GM19351 (cell line): ENCODE measurements around the gene SLC39A9.
"Not testable (repeated sequence)": the region's sequence is repeated elsewhere in the genome, so short reads cannot be mapped to it uniquely, and the experiment has no call there.

Experiments
- ATAC-seq: cut with Tn5 transposase; IDR thresholded peaks from one replicate; pipeline ENCODE4 v1.9.1; 2021; ENCODE audit warnings: mild to moderate bottlenecking, moderate library complexity; ENCODE audit not compliant: unreplicated experiment

SLC39A9 gene

GRCh38 chr14:69473946-69474345 is 75.5 kb downstream of the SLC39A9 start:
- no peak for ATAC-seq

- no peak for ATAC-seq
These were observed 76.8 kb downstream of the SLC39A9 start for GRCh38 chr14:69475194-69475818.

GRCh38 chr14:69476824-69477450 is 78.4 kb downstream of the SLC39A9 start:
- ATAC-seq: not testable (repeated sequence)

- ATAC-seq: not testable (repeated sequence)
These were observed 79.6 kb downstream of the SLC39A9 start for GRCh38 chr14:69478055-69478454.

- ATAC-seq: no peak
These were observed 81.2 kb downstream of the SLC39A9 start for GRCh38 chr14:69479696-69480095.

- no peak for ATAC-seq
These were observed 81.6 kb downstream of the SLC39A9 start for GRCh38 chr14:69480136-69480535.

GRCh38 chr14:69481815-69482568 is 83.5 kb downstream of the SLC39A9 start:
- peak; percentile 93 for ATAC-seq

GRCh38 chr14:69483765-69484443 is 85.4 kb downstream of the SLC39A9 start:
- ATAC-seq: no peak

GRCh38 chr14:69484444-69485314 is 86.2 kb downstream of the SLC39A9 start, which contains the start of gene PLEKHD1:
TSS of gene PLEKHD1 (plus strand) at chr14:69484728. CDS start at chr14:69484966, 238 bp downstream.
- no peak for ATAC-seq

GRCh38 chr14:69485315-69485660 is 86.8 kb downstream of the SLC39A9 start:
- ATAC-seq: no peak

- ATAC-seq: no peak
These were observed 87.2 kb downstream of the SLC39A9 start for GRCh38 chr14:69485701-69486100.

GRCh38 chr14:69487226-69487625 is 88.7 kb downstream of the SLC39A9 start:
- ATAC-seq: no peak

- no peak for ATAC-seq
These were observed 89.3 kb downstream of the SLC39A9 start for GRCh38 chr14:69487771-69488170.

GRCh38 chr14:69489495-69489894 is 91.0 kb downstream of the SLC39A9 start:
- ATAC-seq: no peak

- ATAC-seq: no peak
These were observed 91.9 kb downstream of the SLC39A9 start for GRCh38 chr14:69490219-69490918.

GRCh38 chr14:69491193-69491592 is 92.7 kb downstream of the SLC39A9 start:
- ATAC-seq: no peak

- ATAC-seq: no peak
These were observed 94.5 kb downstream of the SLC39A9 start for GRCh38 chr14:69493038-69493437.

GRCh38 chr14:69493791-69494190 is 95.3 kb downstream of the SLC39A9 start:
- ATAC-seq: no peak

- no peak for ATAC-seq
These were observed 96.9 kb downstream of the SLC39A9 start for GRCh38 chr14:69495341-69495921.
